Large intestine (tissue), 12 donors: ENCODE results near the gene C10orf62. TPM values are rescaled to one million over a fixed set of nuclear protein-coding genes. Genes with fewer than 3 reads are reported as not detected.

ENCODE experiments used
- DNase-seq, 2 donors: peaks; one replicate each; pipeline versions ENCODE4 v3.0.0 to v3.0.0-alpha.2; 2013
- H3K27ac ChIP-seq: one replicate; pipeline ENCODE4 v1.5.1; 2013; ENCODE audit warnings: low read length
- H3K27me3 ChIP-seq: 2 replicates; pipeline ENCODE4 v1.6.1; 2013; ENCODE audit warnings: low read length; ENCODE audit not compliant: control insufficient read depth, insufficient read depth
- H3K36me3 ChIP-seq: 2 replicates; pipeline ENCODE4 v1.6.1; 2013; ENCODE audit warnings: low read length; ENCODE audit not compliant: control insufficient read depth, insufficient read depth
- H3K4me1 ChIP-seq: one replicate; pipeline ENCODE4 v1.6.1; 2013; ENCODE audit warnings: low read length; ENCODE audit not compliant: control insufficient read depth, insufficient read depth
- H3K4me3 ChIP-seq: one replicate; pipeline ENCODE4 v1.5.1; 2013; ENCODE audit warnings: low read length
- H3K9me3 ChIP-seq: one replicate; pipeline ENCODE4 v1.6.1; 2013; ENCODE audit warnings: mild to moderate bottlenecking, low read depth, low read length, moderate library complexity; ENCODE audit not compliant: control insufficient read depth
- WGBS: methylation state at CpG from one replicate; pipeline ENCODE4 v1.1.5; 2013; ENCODE audit warnings: low lambda C conversion rate; ENCODE audit not compliant: insufficient coverage; 5-methylcytosine and 5-hydroxymethylcytosine counted together
- long read RNA-seq, 11 donors: transcript quantifications; one replicate each; lab custom pipeline, GENCODE V29; 2026
- polyA plus RNA-seq: library from polyadenylated mRNA; unstranded; fragments of 120-200 nt; gene quantifications from one replicate; pipeline ENCODE4 v1.2.1, GENCODE V29; 2013

C10orf62 gene
- polyA plus RNA-seq = 0.09 TPM
- long read RNA-seq, donor 1 = 0 reads
- long read RNA-seq, donor 2 = 0 reads
- long read RNA-seq, donor 3 = 0 reads
- long read RNA-seq, donor 4, partial matches to known transcripts = 0 of 1 reads
- long read RNA-seq, donor 4, other reads (novel, unspliced or antisense) = 0 of 1 reads
- long read RNA-seq, donor 5 = 0 reads
- long read RNA-seq, donor 6 = 0 reads
- long read RNA-seq, donor 7, partial matches to known transcripts = 0 of 1 reads
- long read RNA-seq, donor 7, other reads (novel, unspliced or antisense) = 0 of 1 reads
- long read RNA-seq, donor 8 = 0 reads
- long read RNA-seq, donor 9 = 0 reads
- long read RNA-seq, donor 10 = 0 reads
- long read RNA-seq, donor 11, partial matches to known transcripts = 0 of 1 reads
- long read RNA-seq, donor 11, other reads (novel, unspliced or antisense) = 0 of 1 reads

DNA sequence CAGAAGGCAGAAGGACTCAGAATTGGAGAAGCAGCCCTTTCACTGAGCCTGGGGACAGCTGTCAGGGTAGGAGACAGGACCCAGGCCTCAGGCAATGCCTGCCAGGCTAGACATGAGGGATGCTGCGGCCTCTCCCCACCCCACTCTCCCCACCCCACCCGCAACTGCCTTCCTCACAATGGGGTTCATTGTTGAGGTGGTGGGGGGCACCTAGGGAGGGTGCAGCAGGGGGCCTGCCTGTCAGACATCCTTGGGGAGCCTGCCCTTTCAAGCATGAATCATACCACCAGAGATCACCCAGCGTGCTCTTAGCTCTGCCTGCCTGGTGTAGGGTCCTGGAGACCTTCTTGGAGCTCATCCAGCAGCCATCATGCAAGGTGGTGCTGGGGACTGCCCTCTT, at the start of gene C10orf62:
TSS of gene C10orf62 (plus strand) at position 243 of the 400 bp plus-strand sequence. CDS start 177 bp downstream, outside the sequence.
- Histone ChIP-seq H3K4me3 (no peak within 1 kb of the TSS), H3K4me1 (peaks cover 14% of the 10 kb centered on the region), H3K36me3 (no peaks in the 10 kb centered on the region), H3K27me3 (no peaks in the 10 kb centered on the region), H3K9me3 (no peaks in the 10 kb centered on the region), H3K27ac (no peak within 1 kb of the TSS)
- DNase-seq = no peak
- no CpG with 5 or more reads among the region's 3 CpGs for WGBS

- no peak overlapping the region for H3K27ac ChIP-seq
- WGBS = 100% methylated on average over 1 of the region's 14 CpGs
- H3K9me3 ChIP-seq = no peaks in the 10 kb centered on the region
- H3K4me3 ChIP-seq = no peak overlapping the region
- H3K27me3 ChIP-seq = no peaks in the 10 kb centered on the region
- H3K4me1 ChIP-seq = no peaks in the 10 kb centered on the region
- no peak for DNase-seq
- no peaks in the 10 kb centered on the region for H3K36me3 ChIP-seq
Measured at GRCh38 chr10:97540669-97541500, 48.6 kb upstream of the C10orf62 start.

- Histone ChIP-seq H3K4me1 (no peaks in the 10 kb centered on the region), H3K36me3 (no peaks in the 10 kb centered on the region), H3K27ac (peak overlapping the region; percentile 12), H3K27me3 (no peaks in the 10 kb centered on the region), H3K4me3 (no peak overlapping the region), H3K9me3 (no peaks in the 10 kb centered on the region)
- WGBS = no CpG with 5 or more reads among the region's 9 CpGs
- peak; percentile 18 to 29 for DNase-seq
Measured at GRCh38 chr10:97542169-97543024, 47.1 kb upstream of the C10orf62 start.

GRCh38 chr10:97543025-97543546, 46.4 kb upstream of the C10orf62 start:
- Histone ChIP-seq H3K36me3 (no peaks in the 10 kb centered on the region), H3K9me3 (no peaks in the 10 kb centered on the region), H3K4me3 (no peak overlapping the region), H3K27ac (no peak overlapping the region), H3K4me1 (no peaks in the 10 kb centered on the region), H3K27me3 (no peaks in the 10 kb centered on the region)
- no CpG with 5 or more reads among the region's 10 CpGs for WGBS
- peak; percentile 26 to 27 for DNase-seq

DNA sequence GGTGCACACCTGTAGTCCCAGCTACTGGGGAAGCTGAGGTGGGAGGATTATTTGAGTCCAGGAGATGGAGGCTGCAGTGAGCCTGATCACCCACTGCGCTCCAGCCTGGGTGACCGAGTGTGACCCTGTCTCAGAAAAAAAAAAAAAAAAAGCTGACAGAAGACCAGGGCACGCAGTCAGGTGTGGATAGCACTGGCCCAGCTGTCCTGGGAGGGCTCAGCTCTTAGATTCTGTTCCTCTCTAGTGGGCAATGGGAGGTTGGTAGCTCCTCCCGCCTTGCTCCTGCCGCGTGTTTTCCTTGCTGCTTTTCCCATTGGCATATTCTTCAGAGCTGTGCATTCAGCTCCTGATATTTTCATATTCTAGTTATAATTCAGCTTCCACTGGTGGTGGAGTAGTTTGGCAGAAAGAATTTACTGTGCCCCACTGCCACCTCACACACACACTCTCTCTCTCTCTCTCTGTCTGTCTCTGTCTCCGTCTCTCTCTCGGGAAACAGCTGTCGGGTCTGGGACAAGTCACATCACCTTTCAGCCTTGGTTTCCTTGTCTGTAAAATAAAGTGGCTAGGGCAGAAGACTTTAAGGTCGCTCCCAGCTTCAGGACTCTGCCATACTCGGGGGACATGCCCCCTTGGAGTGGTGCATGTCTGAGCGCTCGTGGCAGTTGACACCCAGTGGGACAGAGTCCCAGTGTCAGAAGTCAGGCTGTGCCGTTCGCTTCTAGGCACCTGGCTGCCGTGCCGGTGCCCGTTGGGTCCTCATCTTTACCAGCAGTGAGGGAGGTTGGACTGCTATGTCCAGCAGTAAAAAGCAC, 42.9 kb upstream of the C10orf62 start:
- WGBS = 80% methylated on average over 1 of the region's 18 CpGs
- no peaks in the 10 kb centered on the region for H3K9me3 ChIP-seq
- H3K4me3 ChIP-seq = no peak overlapping the region
- no peak overlapping the region for H3K27ac ChIP-seq
- no peaks in the 10 kb centered on the region for H3K36me3 ChIP-seq
- H3K4me1 ChIP-seq = peaks cover 3% of the 10 kb centered on the region
- no peaks in the 10 kb centered on the region for H3K27me3 ChIP-seq
- DNase-seq = no peak

DNA sequence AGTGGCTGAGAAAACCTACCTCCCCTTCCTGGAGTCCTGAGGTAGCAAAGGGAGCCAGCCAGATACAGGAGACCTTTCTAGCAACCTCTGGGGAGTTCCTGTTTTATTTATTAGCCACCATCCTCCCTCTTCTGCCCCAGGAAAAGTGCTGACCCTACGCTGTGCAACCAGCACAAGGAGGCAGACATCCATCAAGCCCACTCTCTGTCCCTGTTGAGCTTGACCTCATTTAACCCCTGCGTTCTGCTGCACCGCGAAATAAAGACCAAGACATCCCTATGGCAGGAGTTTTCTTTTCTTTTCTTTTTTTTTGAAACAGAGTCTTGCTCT, 42.3 kb upstream of the C10orf62 start:
- no peaks in the 10 kb centered on the region for H3K36me3 ChIP-seq
- H3K4me1 ChIP-seq = peaks cover 3% of the 10 kb centered on the region
- no peak overlapping the region for H3K4me3 ChIP-seq
- no peaks in the 10 kb centered on the region for H3K9me3 ChIP-seq
- H3K27me3 ChIP-seq = no peaks in the 10 kb centered on the region
- WGBS = no CpG with 5 or more reads among the region's 4 CpGs
- no peak for DNase-seq
- no peak overlapping the region for H3K27ac ChIP-seq

GRCh38 chr10:97547962-97548361, 41.6 kb upstream of the C10orf62 start:
- peaks cover 3% of the 10 kb centered on the region for H3K4me1 ChIP-seq
- no peaks in the 10 kb centered on the region for H3K27me3 ChIP-seq
- no peak overlapping the region for H3K27ac ChIP-seq
- H3K4me3 ChIP-seq = no peak overlapping the region
- H3K9me3 ChIP-seq = no peaks in the 10 kb centered on the region
- no peaks in the 10 kb centered on the region for H3K36me3 ChIP-seq
- DNase-seq = no peak
- 67% methylated on average over 1 of the region's 4 CpGs for WGBS

DNA sequence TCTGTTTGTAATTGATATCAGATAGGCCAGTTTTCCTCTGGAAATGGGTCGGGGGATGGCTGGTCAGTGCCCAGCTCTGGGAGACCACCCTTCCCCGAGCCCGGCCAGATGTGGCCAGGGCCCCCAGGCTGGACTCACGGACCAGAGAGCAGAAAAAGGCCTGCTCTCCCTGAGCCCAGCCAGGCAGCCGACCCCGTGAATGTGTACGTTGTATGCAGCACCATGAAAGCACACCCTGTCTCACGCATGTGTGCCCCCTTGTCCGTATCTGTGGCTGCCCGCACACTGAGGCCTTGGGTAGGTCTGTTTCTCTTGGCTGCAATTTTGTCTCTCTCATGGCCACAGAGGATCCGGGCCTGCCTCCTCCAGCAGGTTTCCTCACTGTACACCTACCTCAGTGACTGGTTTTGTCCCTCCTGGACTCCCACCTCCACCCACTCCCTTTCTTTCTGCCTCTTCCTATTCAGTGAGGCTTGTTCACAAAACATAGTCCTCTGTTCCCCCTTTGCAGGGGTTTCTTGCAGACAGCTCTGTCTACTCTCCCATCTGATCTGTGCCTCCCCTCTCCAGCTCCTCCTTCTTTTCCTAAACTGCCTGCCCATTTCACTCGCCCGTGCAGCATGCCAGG, 40.6 kb upstream of the C10orf62 start:
- Histone ChIP-seq H3K4me1 (peaks cover 3% of the 10 kb centered on the region), H3K36me3 (no peaks in the 10 kb centered on the region), H3K27me3 (no peaks in the 10 kb centered on the region), H3K4me3 (no peak overlapping the region), H3K9me3 (no peaks in the 10 kb centered on the region), H3K27ac (no peak overlapping the region)
- DNase-seq = no peak
- WGBS = 70% methylated on average over 2 of the region's 13 CpGs

- Histone ChIP-seq H3K27ac (no peak overlapping the region), H3K36me3 (no peaks in the 10 kb centered on the region)
- no peak for DNase-seq
Measured at GRCh38 chr10:97549587-97550322, 39.8 kb upstream of the C10orf62 start.

More at GRCh38 chr10:97549587-97550322, 39.8 kb upstream of the C10orf62 start:
- no CpG with 5 or more reads among the region's 13 CpGs for WGBS
- H3K4me1 ChIP-seq = peaks cover 3% of the 10 kb centered on the region
- no peaks in the 10 kb centered on the region for H3K27me3 ChIP-seq
- no peaks in the 10 kb centered on the region for H3K9me3 ChIP-seq
- no peak overlapping the region for H3K4me3 ChIP-seq
